ENCODE results near the gene BCDIN3D.

DNA sequence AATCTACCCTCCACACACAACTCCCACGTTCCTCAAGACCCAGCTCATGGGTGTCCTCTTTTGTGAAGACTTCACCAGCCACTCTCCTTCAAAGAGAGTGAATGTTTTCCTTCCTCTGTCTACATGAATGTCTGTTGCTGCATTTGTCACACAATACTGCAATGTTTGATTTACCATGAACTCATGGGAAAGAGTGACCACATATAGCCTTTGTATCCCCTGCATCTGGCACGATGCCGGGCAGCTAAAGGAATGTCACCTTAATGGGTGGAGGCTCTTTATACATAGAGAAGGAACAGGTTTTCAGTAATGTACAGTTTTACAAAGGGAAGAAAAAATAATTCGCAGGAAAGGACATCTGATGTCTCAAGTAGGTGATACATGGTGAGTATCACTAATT, 12.1 kb upstream of the BCDIN3D start:
- no peak for TF ChIP-seq YY1 (IDR thresholded peaks at IDR 0.05; ENCODE audit: low read depth)
- TF ChIP-seq, protein P1, sequence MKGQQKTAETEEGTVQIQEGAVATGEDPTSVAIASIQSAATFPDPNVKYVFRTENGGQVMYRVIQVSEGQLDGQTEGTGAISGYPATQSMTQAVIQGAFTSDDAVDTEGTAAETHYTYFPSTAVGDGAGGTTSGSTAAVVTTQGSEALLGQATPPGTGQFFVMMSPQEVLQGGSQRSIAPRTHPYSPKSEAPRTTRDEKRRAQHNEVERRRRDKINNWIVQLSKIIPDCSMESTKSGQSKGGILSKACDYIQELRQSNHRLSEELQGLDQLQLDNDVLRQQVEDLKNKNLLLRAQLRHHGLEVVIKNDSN (IDR thresholded peaks at IDR 0.05; ENCODE audit: borderline replicate concordance, low read depth): no peak
- TF ChIP-seq, protein P2, sequence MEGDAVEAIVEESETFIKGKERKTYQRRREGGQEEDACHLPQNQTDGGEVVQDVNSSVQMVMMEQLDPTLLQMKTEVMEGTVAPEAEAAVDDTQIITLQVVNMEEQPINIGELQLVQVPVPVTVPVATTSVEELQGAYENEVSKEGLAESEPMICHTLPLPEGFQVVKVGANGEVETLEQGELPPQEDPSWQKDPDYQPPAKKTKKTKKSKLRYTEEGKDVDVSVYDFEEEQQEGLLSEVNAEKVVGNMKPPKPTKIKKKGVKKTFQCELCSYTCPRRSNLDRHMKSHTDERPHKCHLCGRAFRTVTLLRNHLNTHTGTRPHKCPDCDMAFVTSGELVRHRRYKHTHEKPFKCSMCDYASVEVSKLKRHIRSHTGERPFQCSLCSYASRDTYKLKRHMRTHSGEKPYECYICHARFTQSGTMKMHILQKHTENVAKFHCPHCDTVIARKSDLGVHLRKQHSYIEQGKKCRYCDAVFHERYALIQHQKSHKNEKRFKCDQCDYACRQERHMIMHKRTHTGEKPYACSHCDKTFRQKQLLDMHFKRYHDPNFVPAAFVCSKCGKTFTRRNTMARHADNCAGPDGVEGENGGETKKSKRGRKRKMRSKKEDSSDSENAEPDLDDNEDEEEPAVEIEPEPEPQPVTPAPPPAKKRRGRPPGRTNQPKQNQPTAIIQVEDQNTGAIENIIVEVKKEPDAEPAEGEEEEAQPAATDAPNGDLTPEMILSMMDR (IDR thresholded peaks at IDR 0.05): no peak
- TF ChIP-seq EZH2phosphoT487 (IDR thresholded peaks at IDR 0.05; ENCODE audit: borderline replicate concordance, low read depth): no peak
- TF ChIP-seq, protein P3, sequence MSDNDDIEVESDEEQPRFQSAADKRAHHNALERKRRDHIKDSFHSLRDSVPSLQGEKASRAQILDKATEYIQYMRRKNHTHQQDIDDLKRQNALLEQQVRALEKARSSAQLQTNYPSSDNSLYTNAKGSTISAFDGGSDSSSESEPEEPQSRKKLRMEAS (IDR thresholded peaks at IDR 0.05; ENCODE audit: low read depth): no peak
- TF ChIP-seq TEAD4 (IDR thresholded peaks at IDR 0.05; ENCODE audit: borderline replicate concordance, insufficient read depth): no peak
- TF ChIP-seq FOXM1 (IDR thresholded peaks at IDR 0.05; ENCODE audit: low read depth): no peak
- no peak for TF ChIP-seq FOSL2 (IDR thresholded peaks at IDR 0.05; ENCODE audit: borderline replicate concordance, low read depth)
- no peak for TF ChIP-seq EP300 (IDR thresholded peaks at IDR 0.05; ENCODE audit: borderline replicate concordance in 1 of 2, low read depth in 1 of 2, low read length in 1 of 2)
- TF ChIP-seq, protein P4, sequence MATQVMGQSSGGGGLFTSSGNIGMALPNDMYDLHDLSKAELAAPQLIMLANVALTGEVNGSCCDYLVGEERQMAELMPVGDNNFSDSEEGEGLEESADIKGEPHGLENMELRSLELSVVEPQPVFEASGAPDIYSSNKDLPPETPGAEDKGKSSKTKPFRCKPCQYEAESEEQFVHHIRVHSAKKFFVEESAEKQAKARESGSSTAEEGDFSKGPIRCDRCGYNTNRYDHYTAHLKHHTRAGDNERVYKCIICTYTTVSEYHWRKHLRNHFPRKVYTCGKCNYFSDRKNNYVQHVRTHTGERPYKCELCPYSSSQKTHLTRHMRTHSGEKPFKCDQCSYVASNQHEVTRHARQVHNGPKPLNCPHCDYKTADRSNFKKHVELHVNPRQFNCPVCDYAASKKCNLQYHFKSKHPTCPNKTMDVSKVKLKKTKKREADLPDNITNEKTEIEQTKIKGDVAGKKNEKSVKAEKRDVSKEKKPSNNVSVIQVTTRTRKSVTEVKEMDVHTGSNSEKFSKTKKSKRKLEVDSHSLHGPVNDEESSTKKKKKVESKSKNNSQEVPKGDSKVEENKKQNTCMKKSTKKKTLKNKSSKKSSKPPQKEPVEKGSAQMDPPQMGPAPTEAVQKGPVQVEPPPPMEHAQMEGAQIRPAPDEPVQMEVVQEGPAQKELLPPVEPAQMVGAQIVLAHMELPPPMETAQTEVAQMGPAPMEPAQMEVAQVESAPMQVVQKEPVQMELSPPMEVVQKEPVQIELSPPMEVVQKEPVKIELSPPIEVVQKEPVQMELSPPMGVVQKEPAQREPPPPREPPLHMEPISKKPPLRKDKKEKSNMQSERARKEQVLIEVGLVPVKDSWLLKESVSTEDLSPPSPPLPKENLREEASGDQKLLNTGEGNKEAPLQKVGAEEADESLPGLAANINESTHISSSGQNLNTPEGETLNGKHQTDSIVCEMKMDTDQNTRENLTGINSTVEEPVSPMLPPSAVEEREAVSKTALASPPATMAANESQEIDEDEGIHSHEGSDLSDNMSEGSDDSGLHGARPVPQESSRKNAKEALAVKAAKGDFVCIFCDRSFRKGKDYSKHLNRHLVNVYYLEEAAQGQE (IDR thresholded peaks at IDR 0.05; ENCODE audit: low read depth, low read length): no peak
- TF ChIP-seq, protein P5, sequence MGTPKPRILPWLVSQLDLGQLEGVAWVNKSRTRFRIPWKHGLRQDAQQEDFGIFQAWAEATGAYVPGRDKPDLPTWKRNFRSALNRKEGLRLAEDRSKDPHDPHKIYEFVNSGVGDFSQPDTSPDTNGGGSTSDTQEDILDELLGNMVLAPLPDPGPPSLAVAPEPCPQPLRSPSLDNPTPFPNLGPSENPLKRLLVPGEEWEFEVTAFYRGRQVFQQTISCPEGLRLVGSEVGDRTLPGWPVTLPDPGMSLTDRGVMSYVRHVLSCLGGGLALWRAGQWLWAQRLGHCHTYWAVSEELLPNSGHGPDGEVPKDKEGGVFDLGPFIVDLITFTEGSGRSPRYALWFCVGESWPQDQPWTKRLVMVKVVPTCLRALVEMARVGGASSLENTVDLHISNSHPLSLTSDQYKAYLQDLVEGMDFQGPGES (IDR thresholded peaks at IDR 0.05; ENCODE audit: low read depth, low read length): no peak
